H1 (cell line): ENCODE measurements around the gene GJD4. TPM values are rescaled to one million over a fixed set of nuclear protein-coding genes. Genes with fewer than 3 reads are reported as not detected.

Source experiments
- CTCF ChIA-PET: fragments of 300-600 bp; sonication (Branson Sonifier 250); formaldehyde crosslinking; loops from one replicate; lab custom pipeline; 2021; ENCODE audit not compliant: partially characterized antibody; lab: Charles Lee
- POLR2A ChIA-PET: fragments of 300-600 bp; sonication (Branson Sonifier 250); formaldehyde crosslinking; loops from one replicate; lab custom pipeline; 2021; ENCODE audit warnings: inconsistent platforms; ENCODE audit not compliant: partially characterized antibody; lab: Charles Lee
- DNase-seq, 2 experiments: peaks; one replicate each; pipeline versions ENCODE4 v3.0.0 to v3.0.0-alpha.2; 2010 to 2022; ENCODE audit warnings: low spot score in 2 of 2, low read depth in 1 of 2, mixed read lengths in 1 of 2
- FAIRE-seq: peaks from 2 replicates; lab custom pipeline; 2011; peaks lifted over from hg19 to GRCh38; lab: Jason Lieb, UNC
- H2AFZ ChIP-seq: 2 replicates; pipeline ENCODE4 v1.8.1; 2012; ENCODE audit warnings: low read length, inconsistent platforms
- H2AK5ac ChIP-seq: 2 replicates; pipeline ENCODE4 v1.6.1; 2013; ENCODE audit warnings: low read depth, low read length
- H2BK120ac ChIP-seq: replicated peaks from 2 replicates; pipeline ENCODE3; 2013; ENCODE audit warnings: low read depth, low read length, inconsistent platforms
- H2BK12ac ChIP-seq: 2 replicates; pipeline ENCODE4 v1.6.1; 2013; ENCODE audit warnings: low read depth, low read length
- H2BK15ac ChIP-seq: 2 replicates; pipeline ENCODE4 v1.6.1; 2013; ENCODE audit warnings: low read length
- H2BK20ac ChIP-seq: 2 replicates; pipeline ENCODE4 v1.6.1; 2013; ENCODE audit warnings: low read length
- H2BK5ac ChIP-seq: 2 replicates; pipeline ENCODE4 v1.6.1; 2013; ENCODE audit warnings: low read depth, low read length
- H3K14ac ChIP-seq: 2 replicates; pipeline ENCODE4 v1.6.1; 2013; ENCODE audit warnings: inconsistent platforms; ENCODE audit not compliant: insufficient read length
- H3K18ac ChIP-seq: 2 replicates; pipeline ENCODE4 v1.6.1; 2013; ENCODE audit warnings: low read length; ENCODE audit errors: extremely low read depth
- H3K23ac ChIP-seq: 2 replicates; pipeline ENCODE4 v1.6.1; 2013; ENCODE audit warnings: inconsistent platforms; ENCODE audit not compliant: insufficient read length
- H3K23me2 ChIP-seq: 2 replicates; pipeline ENCODE4 v1.6.1; 2013; ENCODE audit warnings: low read depth, low read length
- H3K27ac ChIP-seq: 2 replicates; pipeline ENCODE4 v1.6.1; 2011; ENCODE audit warnings: low read depth, low read length, inconsistent platforms
- H3K27me3 ChIP-seq, 4 experiments: replicated peaks in 1 of 4; 1 replicate in 1 of 4; 2 replicates in 3 of 4; pipeline versions ENCODE4 v1.6.1 to v1.8.1; 2011 to 2013; ENCODE audit warnings: low read length in 3 of 4, mild to moderate bottlenecking in 3 of 4, inconsistent platforms in 2 of 4, mixed read lengths in 2 of 4, moderate library complexity in 1 of 4; ENCODE audit not compliant: control insufficient read depth in 3 of 4, insufficient read depth in 3 of 4; ENCODE audit errors: extremely low read depth in 1 of 4
- H3K36me3 ChIP-seq, 4 experiments: 2 replicates each; pipeline versions ENCODE4 v1.6.1 to v1.8.1; 2011 to 2013; ENCODE audit warnings: mild to moderate bottlenecking in 4 of 4, low read length in 3 of 4, moderate library complexity in 2 of 4, control low read depth in 1 of 4, inconsistent platforms in 1 of 4; ENCODE audit not compliant: insufficient read depth in 4 of 4, control insufficient read depth in 2 of 4
- H3K4ac ChIP-seq: replicated peaks from 2 replicates; pipeline ENCODE3; 2013; ENCODE audit warnings: low read length, low read depth, mixed read lengths, inconsistent platforms; ENCODE audit not compliant: insufficient read length
- H3K4me1 ChIP-seq, 4 experiments: replicated peaks in 1 of 4; 1 replicate in 1 of 4; 2 replicates in 3 of 4; pipeline versions ENCODE4 v1.6.1 to v1.8.1; 2011 to 2013; ENCODE audit warnings: low read length in 3 of 4, inconsistent platforms in 2 of 4, mixed read lengths in 1 of 4; ENCODE audit not compliant: insufficient read depth in 4 of 4, control insufficient read depth in 3 of 4
- H3K4me2 ChIP-seq, 2 experiments: 2 replicates each; pipeline versions ENCODE4 v1.6.1 to v1.8.1; 2011 to 2013; ENCODE audit warnings: low read depth in 2 of 2, low read length in 2 of 2, control low read depth in 1 of 2, inconsistent platforms in 1 of 2, mild to moderate bottlenecking in 1 of 2; ENCODE audit not compliant: insufficient read depth in 1 of 2
- H3K4me3 ChIP-seq, 4 experiments: fragments of 200-600, 300-600 bp in 1 of 4; sonication (generic), shearing (Covaris generic), sonication (Bioruptor Twin) in 1 of 4; 2 replicates each; pipeline versions ENCODE4 v1.5.1 to v1.8.1; 2011 to 2016; ENCODE audit warnings: low read length in 4 of 4, low read depth in 3 of 4, control low read depth in 2 of 4, inconsistent platforms in 2 of 4, mild to moderate bottlenecking in 2 of 4, mixed read lengths in 1 of 4, moderate library complexity in 1 of 4; ENCODE audit not compliant: insufficient read depth in 2 of 4; ENCODE audit errors: extremely low read depth in 1 of 4
- H3K56ac ChIP-seq: replicated peaks from 2 replicates; pipeline ENCODE3; 2013; ENCODE audit warnings: low read depth, mild to moderate bottlenecking, mixed read lengths, low read length, inconsistent platforms; ENCODE audit not compliant: insufficient read length
- H3K79me1 ChIP-seq: 2 replicates; pipeline ENCODE4 v1.6.1; 2013; ENCODE audit warnings: low read depth, low read length, control low read depth
- H3K79me2 ChIP-seq, 2 experiments: 2 replicates each; pipeline versions ENCODE4 v1.6.1 to v1.8.1; 2012 to 2013; ENCODE audit warnings: low read length in 2 of 2, mild to moderate bottlenecking in 2 of 2, inconsistent platforms in 1 of 2; ENCODE audit not compliant: insufficient read depth in 2 of 2, control insufficient read depth in 1 of 2
- H3K9ac ChIP-seq, 4 experiments: replicated peaks in 1 of 4; 1 replicate in 1 of 4; 2 replicates in 3 of 4; pipeline versions ENCODE4 v1.6.1 to v1.8.1; 2011 to 2013; ENCODE audit warnings: low read depth in 3 of 4, low read length in 3 of 4, control low read depth in 2 of 4, mild to moderate bottlenecking in 2 of 4, moderate library complexity in 2 of 4, inconsistent platforms in 1 of 4; ENCODE audit errors: extremely low read depth in 1 of 4
- H3K9me3 ChIP-seq, 2 experiments: 2 replicates each; pipeline versions ENCODE4 v1.6.1 to v1.8.1; 2012 to 2013; ENCODE audit warnings: mild to moderate bottlenecking in 2 of 2, moderate library complexity in 2 of 2, control low read depth in 1 of 2, inconsistent platforms in 1 of 2, low read depth in 1 of 2, low read length in 1 of 2, mixed read lengths in 1 of 2; ENCODE audit not compliant: insufficient read depth in 2 of 2
- H4K20me1 ChIP-seq, 2 experiments: replicated peaks in 1 of 2; 2 replicates each; pipeline versions ENCODE3 to v1.8.1; 2011 to 2013; ENCODE audit warnings: inconsistent platforms in 2 of 2, low read length in 2 of 2, mild to moderate bottlenecking in 1 of 2; ENCODE audit not compliant: insufficient read depth in 2 of 2, control insufficient read depth in 1 of 2
- H4K5ac ChIP-seq: 2 replicates; pipeline ENCODE4 v1.6.1; 2013; ENCODE audit warnings: low read length, low read depth, mixed read lengths, inconsistent platforms; ENCODE audit not compliant: insufficient read length
- H4K8ac ChIP-seq: 2 replicates; pipeline ENCODE4 v1.8.0; 2013; ENCODE audit warnings: mild to moderate bottlenecking, moderate library complexity, low read length, inconsistent platforms; ENCODE audit not compliant: insufficient read depth; ENCODE audit errors: extremely low read depth
- H4K91ac ChIP-seq: replicated peaks from 2 replicates; pipeline ENCODE3; 2013; ENCODE audit warnings: low read length, mixed read lengths, inconsistent platforms; ENCODE audit not compliant: insufficient read length
- HDAC6 ChIP-seq: IDR thresholded peaks from one replicate; pipeline ENCODE4 v1.7.1; 2012; ENCODE audit warnings: low read depth, mild to moderate bottlenecking, inconsistent platforms, low read length, moderate library complexity
- MAFK ChIP-seq: IDR thresholded peaks from 2 replicates; pipeline ENCODE4 v1.6.1; 2012; ENCODE audit warnings: low read depth, mild to moderate bottlenecking, improper control_type of control experiment, low read length
- TCF12 ChIP-seq: IDR thresholded peaks from 2 replicates; pipeline ENCODE4 v1.6.1; 2011; ENCODE audit warnings: low read depth, mild to moderate bottlenecking, low read length
- WGBS, 2 experiments: shearing (Covaris generic) in 1 of 2; methylation state at CpG; one replicate each; pipeline versions ENCODE4 v1.1.6 to v1.1.7; 2013 to 2015; ENCODE audit warnings: low lambda C conversion rate in 2 of 2, mixed read lengths in 2 of 2, inconsistent platforms in 1 of 2, low coverage in 1 of 2, missing lambda C conversion rate in 1 of 2; ENCODE audit not compliant: insufficient replicate concordance in 2 of 2, insufficient coverage in 1 of 2, insufficient read length in 1 of 2; ENCODE audit errors: extremely low coverage in 1 of 2, missing lambda C conversion rate in 1 of 2; 5-methylcytosine and 5-hydroxymethylcytosine counted together
- polyA plus RNA-seq, 7 experiments: library from polyadenylated mRNA; depleted of rRNA in 3 of 7; stranded (reverse) in 5 of 7; unstranded in 2 of 7; fragments of >200 nt in 5 of 7; fragments of 200-250 nt in 2 of 7; gene quantifications; 1 replicate in 5 of 7; 2 replicates in 1 of 7; 4 replicates in 1 of 7; pipeline versions ENCODE4 v1.2.1 to v1.2.3, GENCODE V29; 2011 to 2013; ENCODE audit warnings: missing spikeins in 2 of 7, mixed read lengths in 2 of 7
- total RNA-seq: library from RNA; stranded (reverse); fragmentation: NEBNext Ultra II Directional; extraction: Animal tissue kit (Norgen Biotek cat#: 25700); gene quantifications from 2 replicates; pipeline ENCODE4 v1.2.1, GENCODE V29; 2021
- TF ChIP-seq, protein P1 (sequence below): IDR thresholded peaks from 2 replicates; pipeline ENCODE4 v1.6.1; 2011; ENCODE audit warnings: low read length, improper control_type of control experiment

The GJD4 gene
- total and polyA plus RNA-seq, 2 of the 8 experiments (the other 6 are each of a cell fraction or from before 2014, with no cell fraction given), result not detected

- H3K27ac ChIP-seq, result no peak overlapping the region
- H3K9me3 ChIP-seq, result no peaks in the 10 kb centered on the region
- no peak overlapping the region for H3K4me3 ChIP-seq
- no peaks in the 10 kb centered on the region for H3K79me2 ChIP-seq
- H3K23ac ChIP-seq, result no peak overlapping the region
- no peaks in the 10 kb centered on the region for H3K27me3 ChIP-seq
- CTCF ChIA-PET, result no interaction called here
- no peak overlapping the region for H4K5ac ChIP-seq
- no peak for TF ChIP-seq HDAC6
- no peak for TF ChIP-seq MAFK
- TF ChIP-seq, protein P1, sequence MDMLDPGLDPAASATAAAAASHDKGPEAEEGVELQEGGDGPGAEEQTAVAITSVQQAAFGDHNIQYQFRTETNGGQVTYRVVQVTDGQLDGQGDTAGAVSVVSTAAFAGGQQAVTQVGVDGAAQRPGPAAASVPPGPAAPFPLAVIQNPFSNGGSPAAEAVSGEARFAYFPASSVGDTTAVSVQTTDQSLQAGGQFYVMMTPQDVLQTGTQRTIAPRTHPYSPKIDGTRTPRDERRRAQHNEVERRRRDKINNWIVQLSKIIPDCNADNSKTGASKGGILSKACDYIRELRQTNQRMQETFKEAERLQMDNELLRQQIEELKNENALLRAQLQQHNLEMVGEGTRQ, result no peak
- no peak for TF ChIP-seq TCF12
- TF ChIP-seq, all 59 proteins: peak for 0
- Histone ChIP-seq H4K20me1 (peaks cover 0 to under 1% of the 10 kb centered on the region in 2 experiments), H4K91ac (no peak overlapping the region), H3K18ac (no peak overlapping the region), H2AFZ (no peak overlapping the region), H2BK120ac (no peak overlapping the region), H2BK5ac (no peak overlapping the region), H2BK12ac (no peak overlapping the region), H3K79me1 (peaks cover 2% of the 10 kb centered on the region; the same call in 1 of the 2 replicates), H3K23me2 (no peaks in the 10 kb centered on the region), H3K4ac (no peak overlapping the region), H2BK20ac (no peak overlapping the region), H3K9ac (no peak overlapping the region), H3K14ac (no peak overlapping the region), H3K4me1 (no peaks in the 10 kb centered on the region; a peak in 1 of 7 replicates), H2BK15ac (no peak overlapping the region), H3K36me3 (no peaks in the 10 kb centered on the region), H4K8ac (no peak overlapping the region; the same call in 1 of the 2 replicates), H3K56ac (no peak overlapping the region), H3K4me2 (no peak overlapping the region), H2AK5ac (no peak overlapping the region)
- POLR2A ChIA-PET, result no interaction called here
- FAIRE-seq, result no peak
- DNase-seq, result no peak
- WGBS, 2 experiments, result 92% methylated on average over 5 of the region's 5 CpGs; no CpG with 5 or more reads in 1 of the 2 experiments
Observed at GRCh38 chr10:35559416-35559815, 45.7 kb upstream of the GJD4 start.
